ENCODE measurements around the gene RBCK1.

GRCh38 chr20:461254-462198 is 53.4 kb downstream of the RBCK1 start:
- TF ChIP-seq, protein P1, sequence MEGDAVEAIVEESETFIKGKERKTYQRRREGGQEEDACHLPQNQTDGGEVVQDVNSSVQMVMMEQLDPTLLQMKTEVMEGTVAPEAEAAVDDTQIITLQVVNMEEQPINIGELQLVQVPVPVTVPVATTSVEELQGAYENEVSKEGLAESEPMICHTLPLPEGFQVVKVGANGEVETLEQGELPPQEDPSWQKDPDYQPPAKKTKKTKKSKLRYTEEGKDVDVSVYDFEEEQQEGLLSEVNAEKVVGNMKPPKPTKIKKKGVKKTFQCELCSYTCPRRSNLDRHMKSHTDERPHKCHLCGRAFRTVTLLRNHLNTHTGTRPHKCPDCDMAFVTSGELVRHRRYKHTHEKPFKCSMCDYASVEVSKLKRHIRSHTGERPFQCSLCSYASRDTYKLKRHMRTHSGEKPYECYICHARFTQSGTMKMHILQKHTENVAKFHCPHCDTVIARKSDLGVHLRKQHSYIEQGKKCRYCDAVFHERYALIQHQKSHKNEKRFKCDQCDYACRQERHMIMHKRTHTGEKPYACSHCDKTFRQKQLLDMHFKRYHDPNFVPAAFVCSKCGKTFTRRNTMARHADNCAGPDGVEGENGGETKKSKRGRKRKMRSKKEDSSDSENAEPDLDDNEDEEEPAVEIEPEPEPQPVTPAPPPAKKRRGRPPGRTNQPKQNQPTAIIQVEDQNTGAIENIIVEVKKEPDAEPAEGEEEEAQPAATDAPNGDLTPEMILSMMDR (IDR thresholded peaks at IDR 0.05): no peak
- no peak for TF ChIP-seq POLR2A (IDR thresholded peaks at IDR 0.05)
